ENCODE results near the gene LHPP.

The LHPP gene

GRCh38 chr10:124642088-124642710 lies 180.6 kb downstream of the LHPP start:
- peaks cover 5% of the 10 kb centered on the region; the same call in 1 of the 2 replicates for H3K79me2 ChIP-seq (ENCODE audit: insufficient read depth, low read depth)

GRCh38 chr10:124643330-124644009 lies 181.8 kb downstream of the LHPP start:
- Histone ChIP-seq H3K4me3 (IDR thresholded peaks at IDR 0.05; ENCODE audit: insufficient read depth, low read depth, low read length) (no peak overlapping the region), H3K27me3 (ENCODE audit: insufficient read depth, low read depth) (no peaks in the 10 kb centered on the region), H3K79me2 (ENCODE audit: insufficient read depth, low read depth) (peaks cover 10% of the 10 kb centered on the region; the same call in 1 of the 2 replicates), H3K36me3 (ENCODE audit: insufficient read depth) (0 out of 2 replicates have a peak, but pooled peaks cover 4% of the 10 kb centered on the region), H3K27ac (no peak overlapping the region), H3K4me1 (ENCODE audit: low read depth, poor library complexity, severe bottlenecking) (peaks cover 45% of the 10 kb centered on the region), H4K20me1 (ENCODE audit: insufficient read depth) (no peaks in the 10 kb centered on the region), H3K9ac (no peak overlapping the region), H3K4me2 (no peak overlapping the region), H2AFZ (ENCODE audit: low read depth) (no peak overlapping the region)
- TF ChIP-seq CTCF (conservative IDR thresholded peaks at IDR 0.05; ENCODE audit: low read depth, low read length) = no peak

More at GRCh38 chr10:124642088-124642710, 180.6 kb downstream of the LHPP start:
- no peak overlapping the region for H3K9ac ChIP-seq
- no peak overlapping the region for H3K4me3 ChIP-seq (IDR thresholded peaks at IDR 0.05; ENCODE audit: insufficient read depth, low read depth, low read length)
- no peaks in the 10 kb centered on the region for H3K27me3 ChIP-seq (ENCODE audit: insufficient read depth, low read depth)
- H4K20me1 ChIP-seq (ENCODE audit: insufficient read depth) = no peaks in the 10 kb centered on the region
- H3K27ac ChIP-seq = no peak overlapping the region
- H2AFZ ChIP-seq (ENCODE audit: low read depth) = no peak overlapping the region
- peaks cover 33% of the 10 kb centered on the region for H3K4me1 ChIP-seq (ENCODE audit: low read depth, poor library complexity, severe bottlenecking)
- no peak for TF ChIP-seq CTCF (conservative IDR thresholded peaks at IDR 0.05; ENCODE audit: low read depth, low read length)
- H3K36me3 ChIP-seq (ENCODE audit: insufficient read depth) = 0 out of 2 replicates have a peak, but pooled peaks cover 4% of the 10 kb centered on the region
- H3K4me2 ChIP-seq = no peak overlapping the region

- Histone ChIP-seq H3K9ac (no peak overlapping the region), H3K4me3 (IDR thresholded peaks at IDR 0.05; ENCODE audit: insufficient read depth, low read depth, low read length) (no peak overlapping the region), H3K79me2 (ENCODE audit: insufficient read depth, low read depth) (peaks cover 10% of the 10 kb centered on the region; the same call in 1 of the 2 replicates), H3K27me3 (ENCODE audit: insufficient read depth, low read depth) (no peaks in the 10 kb centered on the region), H4K20me1 (ENCODE audit: insufficient read depth) (no peaks in the 10 kb centered on the region), H3K4me1 (ENCODE audit: low read depth, poor library complexity, severe bottlenecking) (peaks cover 53% of the 10 kb centered on the region), H3K27ac (no peak overlapping the region), H3K4me2 (no peak overlapping the region), H2AFZ (ENCODE audit: low read depth) (no peak overlapping the region), H3K36me3 (ENCODE audit: insufficient read depth) (0 out of 2 replicates have a peak, but pooled peaks cover 4% of the 10 kb centered on the region)
- TF ChIP-seq CTCF (conservative IDR thresholded peaks at IDR 0.05; ENCODE audit: low read depth, low read length) = no peak
Observed at GRCh38 chr10:124644236-124644635, 182.6 kb downstream of the LHPP start.

GRCh38 chr10:124644771-124645415 lies 183.3 kb downstream of the LHPP start:
- no peak overlapping the region for H3K27ac ChIP-seq
- TF ChIP-seq CTCF (conservative IDR thresholded peaks at IDR 0.05; ENCODE audit: low read depth, low read length) = no peak
- peaks cover 10% of the 10 kb centered on the region; the same call in 1 of the 2 replicates for H3K79me2 ChIP-seq (ENCODE audit: insufficient read depth, low read depth)
- H3K4me3 ChIP-seq (IDR thresholded peaks at IDR 0.05; ENCODE audit: insufficient read depth, low read depth, low read length) = no peak overlapping the region
- H4K20me1 ChIP-seq (ENCODE audit: insufficient read depth) = no peaks in the 10 kb centered on the region
- H3K27me3 ChIP-seq (ENCODE audit: insufficient read depth, low read depth) = no peaks in the 10 kb centered on the region
- no peak overlapping the region for H3K4me2 ChIP-seq
- H3K36me3 ChIP-seq (ENCODE audit: insufficient read depth) = 0 out of 2 replicates have a peak, but pooled peaks cover 4% of the 10 kb centered on the region
- H3K4me1 ChIP-seq (ENCODE audit: low read depth, poor library complexity, severe bottlenecking) = peaks cover 60% of the 10 kb centered on the region
- no peak overlapping the region for H2AFZ ChIP-seq (ENCODE audit: low read depth)
- no peak overlapping the region for H3K9ac ChIP-seq
